Ovary (tissue), 9 donors: ENCODE results near the gene FAM81B. TPM values are rescaled to one million over a fixed set of nuclear protein-coding genes. Genes with fewer than 3 reads are reported as not detected.

ENCODE experiments used
- DNase-seq, 5 donors: peaks; one replicate each; pipeline ENCODE4 v3.0.0-alpha.2; 2019 to 2020
- H3K27ac ChIP-seq, 2 donors: fragments of 200-600 bp; one replicate each; pipeline versions ENCODE4 v1.5.1 to v1.8.0; 2019 to 2022
- H3K27me3 ChIP-seq: fragments of 200-600 bp; one replicate; pipeline ENCODE4 v1.8.0; 2022
- H3K36me3 ChIP-seq: fragments of 200-600 bp; sonication (generic); one replicate; pipeline ENCODE4 v1.5.1; 2019
- H3K4me1 ChIP-seq: one replicate; pipeline ENCODE4 v1.8.1; 2013; ENCODE audit warnings: mild to moderate bottlenecking, moderate library complexity; ENCODE audit not compliant: insufficient read depth
- H3K4me3 ChIP-seq: fragments of 200-600 bp; sonication (generic); one replicate; pipeline ENCODE4 v1.5.1; 2017
- H3K9me3 ChIP-seq, 2 donors: fragments of 200-600 bp in 1 of 2; sonication (generic) in 1 of 2; one replicate each; pipeline versions ENCODE4 v1.5.1 to v1.8.1; 2013 to 2019; ENCODE audit warnings: mild to moderate bottlenecking in 1 of 2, moderate library complexity in 1 of 2
- CTCF ChIP-seq, 3 donors: fragments of 450-650 bp in 2 of 3; fragments of 200-600 bp in 1 of 3; IDR thresholded peaks; one replicate each; pipeline versions ENCODE4 v1.5.1 to v1.8.0; 2016 to 2022; ENCODE audit warnings: antibody characterized with exemption in 3 of 3, mild to moderate bottlenecking in 1 of 3
- EP300 ChIP-seq: sonication (generic); formaldehyde crosslinking; IDR thresholded peaks from one replicate; pipeline ENCODE4 v1.6.1; 2017; ENCODE audit warnings: antibody characterized with exemption
- POLR2A ChIP-seq: fragments of 450-650 bp; IDR thresholded peaks from one replicate; pipeline ENCODE4 v1.6.1; 2017; ENCODE audit warnings: antibody characterized with exemption, mild to moderate bottlenecking, moderate library complexity
- WGBS, 3 donors: extraction: QIAGEN DNeasy Blood & Tissue Kit in 1 of 3; methylation state at CpG; one replicate each; pipeline versions ENCODE4 v1.1.5 to v1.1.7; 2013 to 2017; 5-methylcytosine and 5-hydroxymethylcytosine counted together
- intact Hi-C, 4 donors: fragments of 100-400 bp; cut with DNase I; formaldehyde crosslinking; loops; one replicate each; pipeline versions ENCODE4 v1.11.0 to v1.15.1; 2022 to 2023
- polyA plus RNA-seq, 2 donors: library from polyadenylated mRNA; stranded (reverse); fragments of 200-250 nt in 1 of 2; fragments of 350-450 nt in 1 of 2; fragmentation: Illumina TruSeq in 1 of 2; extraction: RNeasy Lipid Tissue Mini Kit (QIAGEN cat#74804) in 1 of 2; gene quantifications; one replicate each; pipeline ENCODE4 v1.2.3, GENCODE V29; 2013 to 2014
- total RNA-seq, 7 donors: library from RNA; depleted of rRNA in 2 of 7; stranded (reverse); fragments of >200 nt in 2 of 7; fragmentation: NEBNext Ultra II Directional in 3 of 7; extraction: Animal tissue kit (Norgen Biotek cat#: 25700) in 3 of 7; gene quantifications; one replicate each; pipeline versions ENCODE4 v1.1.0 to v1.2.4, GENCODE V29; 2016 to 2023
- donor health status: DM: no; HTN: no; CAD: no; lungs with moderate emphysema.
- donor health status: DM: no; HTN: no; CAD: no.
- donor health status: Bipolar disorder and iron deficiency.
- donor health status: DM: yes; HTN: yes; CAD: no.
- donor health status: DM: no; HTN: no; CAD: no.
- donor health status: DM: yes; HTN: yes; CAD: no.

Gene FAM81B
- total and polyA plus RNA-seq, 9 donors, result 0.36 to 20.8 (median 2.3) TPM; not detected in 3

DNA sequence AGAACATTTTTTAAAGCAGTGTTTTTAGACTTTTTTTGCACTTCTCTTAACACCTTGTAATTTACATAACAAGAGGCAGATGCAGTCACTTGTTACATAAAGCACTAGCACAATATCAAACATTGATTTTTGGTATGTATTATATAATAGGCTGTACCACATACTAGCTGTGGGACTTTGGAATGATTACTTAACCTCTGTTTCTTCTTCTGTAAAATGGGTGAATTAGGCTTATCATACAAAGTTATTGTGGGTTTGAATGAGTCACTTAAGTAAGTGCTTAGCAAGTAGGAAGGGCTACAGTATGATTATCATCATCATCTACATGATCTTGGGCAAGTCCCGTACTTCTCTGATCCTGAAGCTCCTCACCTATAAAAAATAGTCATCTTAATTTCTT, 2.1 kb downstream of the FAM81B start:
- intact Hi-C loops, result no loop called here
- Histone ChIP-seq H3K4me3 (no peak overlapping the region), H3K27ac (no peak overlapping the region), H3K36me3 (no peaks in the 10 kb centered on the region), H3K27me3 (no peaks in the 10 kb centered on the region), H3K9me3 (no peaks in the 10 kb centered on the region), H3K4me1 (no peaks in the 10 kb centered on the region)
- TF ChIP-seq CTCF (IDR thresholded peaks at IDR 0.05) (no peak), EP300 (no peak), POLR2A (no peak)
- no peak for DNase-seq
- WGBS, 3 donors, result 79 to 89% (median 86%) methylated on average over 1 of the region's 1 CpG

DNA sequence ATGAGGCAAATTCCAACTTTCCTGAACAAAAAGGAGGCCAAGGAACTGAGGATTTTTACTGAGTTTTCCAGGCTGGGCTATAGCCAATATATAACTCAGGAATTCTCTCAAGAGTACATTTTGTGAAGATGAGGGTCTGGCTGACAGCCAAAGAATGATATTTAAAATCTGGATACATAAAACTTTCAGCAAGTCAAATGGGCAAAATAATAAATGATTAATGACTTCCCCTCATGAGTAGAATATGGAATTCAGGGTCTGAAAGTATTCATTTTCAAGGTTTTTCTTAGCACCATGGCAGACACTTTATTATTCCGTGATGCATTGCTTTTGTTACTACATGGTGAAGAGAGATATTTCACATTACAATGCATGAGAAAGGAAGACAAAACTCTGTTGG, 7.8 kb downstream of the FAM81B start:
- 26 to 38% (median 32%) methylated on average over 1 of the region's 1 CpG for WGBS, 3 donors
- no peaks in the 10 kb centered on the region for H3K27me3 ChIP-seq
- intact Hi-C loops, result no loop called here
- H3K4me3 ChIP-seq, result no peak overlapping the region
- no peak overlapping the region for H3K27ac ChIP-seq
- no peaks in the 10 kb centered on the region for H3K36me3 ChIP-seq
- no peak for TF ChIP-seq EP300
- TF ChIP-seq POLR2A, result no peak
- TF ChIP-seq CTCF (IDR thresholded peaks at IDR 0.05), result no peak
- H3K9me3 ChIP-seq, result no peaks in the 10 kb centered on the region
- no peak for DNase-seq
- H3K4me1 ChIP-seq, result no peaks in the 10 kb centered on the region

DNA sequence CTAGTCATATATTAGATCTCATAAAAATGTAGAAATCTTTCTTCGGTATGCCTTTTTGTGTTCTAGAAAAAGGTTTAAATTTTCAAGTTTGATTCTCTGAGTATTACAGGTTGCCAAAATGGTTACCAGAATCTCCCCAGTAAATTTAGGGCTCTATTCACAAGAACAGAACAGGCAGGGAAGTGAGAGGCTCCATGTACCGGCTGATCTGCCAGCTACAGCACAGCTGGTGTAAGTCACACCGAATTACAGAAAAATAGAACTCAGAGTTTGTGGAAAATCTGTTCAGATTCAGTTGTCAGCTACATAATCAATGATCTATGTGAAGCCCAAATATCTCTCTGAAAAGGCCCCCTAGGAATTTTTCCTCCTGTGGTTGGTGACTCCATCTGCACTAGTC, 10.5 kb downstream of the FAM81B start:
- WGBS, 3 donors, result 54 to 64% (median 63%) methylated on average over 3 of the region's 3 CpGs
- Histone ChIP-seq H3K4me1 (no peaks in the 10 kb centered on the region), H3K27me3 (no peaks in the 10 kb centered on the region), H3K4me3 (no peak overlapping the region), H3K27ac (no peak overlapping the region), H3K36me3 (no peaks in the 10 kb centered on the region), H3K9me3 (no peaks in the 10 kb centered on the region)
- DNase-seq, result no peak
- intact Hi-C loops, result loop anchor here in 1 of 4 donors (2.0 kb wide), 1 partner anchor 23 kb away; no protein-coding TSS in a partner anchor
- TF ChIP-seq POLR2A (no peak), EP300 (no peak), CTCF (IDR thresholded peaks at IDR 0.05) (no peak)

DNA sequence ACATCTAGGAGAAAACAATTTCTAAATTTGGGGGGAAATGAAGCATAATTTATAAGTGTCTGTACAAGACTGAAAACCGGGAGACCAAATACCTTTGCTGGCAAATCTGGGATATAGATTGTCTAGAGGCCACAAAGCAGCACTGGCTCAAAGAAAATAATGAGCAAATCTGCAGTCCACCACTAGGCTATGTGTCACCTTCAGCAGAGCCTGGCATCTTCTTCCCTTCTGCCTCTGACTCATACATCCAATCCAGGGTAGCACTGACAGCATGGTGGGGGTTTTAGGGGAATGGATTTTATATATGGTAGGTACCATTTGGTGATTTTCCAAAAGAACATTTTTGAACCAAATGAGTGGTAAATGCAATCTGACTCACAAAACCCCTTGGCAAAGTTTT, 12.8 kb downstream of the FAM81B start:
- DNase-seq, result no peak
- Histone ChIP-seq H3K27ac (no peak overlapping the region), H3K4me3 (no peak overlapping the region), H3K9me3 (no peaks in the 10 kb centered on the region), H3K36me3 (no peaks in the 10 kb centered on the region), H3K27me3 (no peaks in the 10 kb centered on the region), H3K4me1 (no peaks in the 10 kb centered on the region)
- TF ChIP-seq EP300 (no peak), POLR2A (no peak), CTCF (IDR thresholded peaks at IDR 0.05) (no peak)
- WGBS, 3 donors, result 30 to 67% (median 33%) methylated on average over 1 of the region's 1 CpG
- intact Hi-C loops, result loop anchor here in 1 of 4 donors (2.0 kb wide), 1 partner anchor 21 kb away; no protein-coding TSS in a partner anchor
